Glutamatergic neuron (in vitro differentiated cells): Measurements from ENCODE around the gene TIMM10B. TPM values are rescaled to one million over a fixed set of nuclear protein-coding genes. Genes with fewer than 3 reads are reported as not detected.

Source experiments
- DNase-seq: peaks from one replicate; pipeline ENCODE4 v3.0.0; 2022
- H3K27ac Mint-ChIP-seq: one replicate; pipeline ENCODE4 v1.8.0; 2020; ENCODE audit warnings: mild to moderate bottlenecking, mixed read lengths, inconsistent platforms; ENCODE audit not compliant: unreplicated experiment
- H3K27me3 Mint-ChIP-seq: one replicate; pipeline ENCODE4 v1.8.0; 2020; ENCODE audit warnings: mild to moderate bottlenecking, moderate library complexity, mixed read lengths, inconsistent platforms; ENCODE audit not compliant: unreplicated experiment
- H3K36me3 Mint-ChIP-seq: one replicate; pipeline ENCODE4 v1.8.0; 2020; ENCODE audit warnings: mild to moderate bottlenecking, mixed read lengths, inconsistent platforms; ENCODE audit not compliant: unreplicated experiment
- H3K4me1 Mint-ChIP-seq: one replicate; pipeline ENCODE4 v1.8.0; 2020; ENCODE audit warnings: mild to moderate bottlenecking, low read depth, mixed read lengths, inconsistent platforms; ENCODE audit not compliant: unreplicated experiment
- H3K4me3 Mint-ChIP-seq: one replicate; pipeline ENCODE4 v1.8.0; 2020; ENCODE audit warnings: mild to moderate bottlenecking, mixed read lengths, inconsistent platforms; ENCODE audit not compliant: unreplicated experiment
- H3K9me3 Mint-ChIP-seq: one replicate; pipeline ENCODE4 v1.8.0; 2020; ENCODE audit warnings: mild to moderate bottlenecking, moderate library complexity, mixed read lengths, inconsistent platforms; ENCODE audit not compliant: unreplicated experiment
- total RNA-seq: library from RNA; stranded (reverse); fragmentation: NEBNext Ultra II Directional; extraction: Animal tissue kit (Norgen Biotek cat#: 25700); gene quantifications from one replicate; pipeline ENCODE4 v1.2.1, GENCODE V29; 2021; ENCODE audit not compliant: unreplicated experiment
- TF ChIP-seq, protein P1 (sequence below): fragments of 200-600 bp; sonication (generic); IDR thresholded peaks from one replicate; pipeline ENCODE4 v1.5.0; 2021; ENCODE audit not compliant: partially characterized antibody, unreplicated experiment

Gene TIMM10B
- total RNA-seq, 1 donor from 2014 or later, result 35.9 TPM

DNA sequence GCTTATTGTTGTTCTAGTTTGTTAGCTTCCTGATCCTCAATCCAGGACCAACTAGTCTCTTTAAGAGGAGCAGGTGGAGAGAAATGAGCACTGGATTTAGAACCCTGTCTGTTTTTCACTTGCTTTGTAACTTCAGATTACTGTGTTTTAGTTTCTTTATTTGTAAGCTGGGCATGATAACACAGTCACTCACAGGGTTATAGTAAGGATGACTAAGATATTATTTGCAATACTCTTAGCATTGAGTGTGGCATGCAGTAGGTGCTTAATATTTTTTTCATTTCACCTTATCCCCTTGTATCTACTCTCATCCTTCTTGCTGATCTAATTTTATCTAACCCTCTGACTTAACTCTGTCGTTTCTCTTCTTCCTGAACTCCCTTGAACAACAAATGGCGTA, 49.5 kb downstream of the TIMM10B start:
- Mint-ChIP-seq H3K9me3 (no peaks in the 10 kb centered on the region), H3K4me3 (no peak overlapping the region), H3K27ac (no peak overlapping the region), H3K4me1 (peaks cover 15% of the 10 kb centered on the region), H3K36me3 (no peaks in the 10 kb centered on the region), H3K27me3 (no peaks in the 10 kb centered on the region)
- TF ChIP-seq, protein P1, sequence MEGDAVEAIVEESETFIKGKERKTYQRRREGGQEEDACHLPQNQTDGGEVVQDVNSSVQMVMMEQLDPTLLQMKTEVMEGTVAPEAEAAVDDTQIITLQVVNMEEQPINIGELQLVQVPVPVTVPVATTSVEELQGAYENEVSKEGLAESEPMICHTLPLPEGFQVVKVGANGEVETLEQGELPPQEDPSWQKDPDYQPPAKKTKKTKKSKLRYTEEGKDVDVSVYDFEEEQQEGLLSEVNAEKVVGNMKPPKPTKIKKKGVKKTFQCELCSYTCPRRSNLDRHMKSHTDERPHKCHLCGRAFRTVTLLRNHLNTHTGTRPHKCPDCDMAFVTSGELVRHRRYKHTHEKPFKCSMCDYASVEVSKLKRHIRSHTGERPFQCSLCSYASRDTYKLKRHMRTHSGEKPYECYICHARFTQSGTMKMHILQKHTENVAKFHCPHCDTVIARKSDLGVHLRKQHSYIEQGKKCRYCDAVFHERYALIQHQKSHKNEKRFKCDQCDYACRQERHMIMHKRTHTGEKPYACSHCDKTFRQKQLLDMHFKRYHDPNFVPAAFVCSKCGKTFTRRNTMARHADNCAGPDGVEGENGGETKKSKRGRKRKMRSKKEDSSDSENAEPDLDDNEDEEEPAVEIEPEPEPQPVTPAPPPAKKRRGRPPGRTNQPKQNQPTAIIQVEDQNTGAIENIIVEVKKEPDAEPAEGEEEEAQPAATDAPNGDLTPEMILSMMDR, result no peak
- DNase-seq, result no peak

DNA sequence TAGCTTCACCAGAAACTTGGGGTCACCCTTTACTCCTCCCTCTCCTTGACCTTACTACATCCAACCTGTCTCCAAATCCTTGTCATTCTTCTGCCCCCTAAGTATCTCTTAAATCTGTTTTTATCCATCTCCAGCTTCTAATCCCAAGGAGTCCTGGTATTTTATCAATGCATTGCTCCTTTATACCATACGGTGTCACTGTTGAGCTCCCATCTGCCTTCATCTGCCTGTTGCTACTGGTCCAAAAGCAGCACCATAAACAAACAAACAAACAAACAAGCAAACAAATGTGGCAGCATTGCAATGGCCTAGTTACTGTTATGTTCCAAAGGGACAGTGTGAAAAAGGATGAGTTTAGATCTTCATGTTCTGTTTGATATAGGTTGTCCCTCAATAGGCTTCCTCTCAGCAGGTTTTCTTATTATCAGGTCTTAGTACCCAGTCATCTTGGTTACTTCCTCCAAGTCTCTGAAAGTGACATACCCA, 50.0 kb downstream of the TIMM10B start:
- DNase-seq, result no peak
- no peaks in the 10 kb centered on the region for H3K9me3 Mint-ChIP-seq
- H3K27me3 Mint-ChIP-seq, result no peaks in the 10 kb centered on the region
- H3K4me1 Mint-ChIP-seq, result peaks cover 11% of the 10 kb centered on the region
- no peaks in the 10 kb centered on the region for H3K36me3 Mint-ChIP-seq
- no peak overlapping the region for H3K27ac Mint-ChIP-seq
- TF ChIP-seq, protein P1, result peak; percentile 75
- no peak overlapping the region for H3K4me3 Mint-ChIP-seq

Other genes starting within 250 kb of the TIMM10B start
- gene FHIP1B, start 246.9 kb upstream of the TIMM10B start, total RNA-seq, result 25.3 TPM
- not detected for gene CNGA4, start 242.4 kb upstream of the TIMM10B start, total RNA-seq
- 0.96 TPM for gene CCKBR, start 221.7 kb upstream of the TIMM10B start, total RNA-seq
- 5.9 TPM for gene CAVIN3, start 161.0 kb upstream of the TIMM10B start, total RNA-seq
- 38.5 TPM for gene SMPD1, start 91.0 kb upstream of the TIMM10B start, total RNA-seq
- 142 TPM for gene APBB1, start 62.4 kb upstream of the TIMM10B start, total RNA-seq
- gene HPX, start 40.5 kb upstream of the TIMM10B start, total RNA-seq, result 9.6 TPM
- 128 TPM for gene TRIM3, start 7.6 kb upstream of the TIMM10B start, total RNA-seq
- 53.3 TPM for gene ARFIP2, start 170 bp upstream of the TIMM10B start, total RNA-seq
- 9.3 TPM for gene DNHD1, start 15.8 kb downstream of the TIMM10B start, total RNA-seq
- gene RRP8, start 122.1 kb downstream of the TIMM10B start, total RNA-seq, result 16.2 TPM
- gene ILK, start 122.3 kb downstream of the TIMM10B start, total RNA-seq, result 168 TPM
- gene TAF10, start 130.7 kb downstream of the TIMM10B start, total RNA-seq, result 124 TPM
- gene TPP1, start 137.9 kb downstream of the TIMM10B start, total RNA-seq, result 37.7 TPM
- 91.5 TPM for gene DCHS1, start 174.3 kb downstream of the TIMM10B start, total RNA-seq
- gene MRPL17, start 201.8 kb downstream of the TIMM10B start, total RNA-seq, result 23.3 TPM